Epithelial cell of proximal tubule (primary cell): ENCODE data around the gene PHF1. TPM values are rescaled to one million over a fixed set of nuclear protein-coding genes. Genes with fewer than 3 reads are reported as not detected.

ENCODE experiments used
- DNase-seq: peaks from one replicate; pipeline ENCODE4 v3.0.0-alpha.2; 2011; ENCODE audit warnings: low read depth
- H3K4me3 ChIP-seq: 2 replicates; pipeline ENCODE4 v1.5.1; 2011; ENCODE audit warnings: low read depth, mild to moderate bottlenecking, low read length
- total RNA-seq: library from RNA; depleted of rRNA; stranded (reverse); fragments of >200 nt; gene quantifications from 2 replicates; pipeline ENCODE4 v1.2.3, GENCODE V29; 2015
- TF ChIP-seq, protein P1 (sequence below): conservative IDR thresholded peaks from 2 replicates; pipeline ENCODE4 v1.5.1; 2012; ENCODE audit warnings: low read depth, mild to moderate bottlenecking, low read length

Gene PHF1
- total RNA-seq, 1 donor from 2014 or later, result 25.4 TPM

DNA sequence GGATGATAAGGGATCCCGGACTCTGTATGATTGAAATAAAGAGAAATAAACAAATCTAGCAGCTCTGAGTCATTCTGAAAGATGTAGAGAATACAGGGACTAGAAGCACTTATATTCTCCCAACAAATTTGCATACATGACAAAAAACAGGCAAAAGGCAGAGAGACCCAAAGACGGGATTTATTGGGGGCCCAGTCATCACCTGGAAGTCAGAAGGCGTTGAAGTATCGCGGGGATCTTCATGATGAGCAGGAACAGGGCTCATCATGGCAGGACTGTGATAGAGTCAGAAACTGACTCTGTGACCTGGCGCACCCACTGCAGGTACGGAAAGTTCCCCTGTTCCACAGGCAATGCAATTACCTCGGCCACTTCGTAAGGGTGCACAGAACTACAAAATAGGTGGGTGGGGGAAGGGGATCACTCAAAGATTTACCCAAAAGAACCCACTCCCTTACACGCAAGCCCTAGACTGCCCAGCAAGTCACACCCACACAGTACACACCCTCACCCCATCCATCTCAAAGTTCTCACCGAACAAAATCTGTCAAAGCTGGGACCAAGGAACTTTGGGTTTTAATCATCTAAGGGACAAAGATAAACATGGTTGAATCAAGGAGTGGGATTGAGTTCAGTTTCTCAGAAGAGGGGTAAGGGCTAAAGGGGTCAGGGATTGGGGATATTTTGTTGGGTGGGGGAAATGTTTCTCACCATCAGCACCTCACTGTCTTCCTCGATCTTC lies 5.7 kb downstream of the PHF1 start:
- TF ChIP-seq, protein P1, sequence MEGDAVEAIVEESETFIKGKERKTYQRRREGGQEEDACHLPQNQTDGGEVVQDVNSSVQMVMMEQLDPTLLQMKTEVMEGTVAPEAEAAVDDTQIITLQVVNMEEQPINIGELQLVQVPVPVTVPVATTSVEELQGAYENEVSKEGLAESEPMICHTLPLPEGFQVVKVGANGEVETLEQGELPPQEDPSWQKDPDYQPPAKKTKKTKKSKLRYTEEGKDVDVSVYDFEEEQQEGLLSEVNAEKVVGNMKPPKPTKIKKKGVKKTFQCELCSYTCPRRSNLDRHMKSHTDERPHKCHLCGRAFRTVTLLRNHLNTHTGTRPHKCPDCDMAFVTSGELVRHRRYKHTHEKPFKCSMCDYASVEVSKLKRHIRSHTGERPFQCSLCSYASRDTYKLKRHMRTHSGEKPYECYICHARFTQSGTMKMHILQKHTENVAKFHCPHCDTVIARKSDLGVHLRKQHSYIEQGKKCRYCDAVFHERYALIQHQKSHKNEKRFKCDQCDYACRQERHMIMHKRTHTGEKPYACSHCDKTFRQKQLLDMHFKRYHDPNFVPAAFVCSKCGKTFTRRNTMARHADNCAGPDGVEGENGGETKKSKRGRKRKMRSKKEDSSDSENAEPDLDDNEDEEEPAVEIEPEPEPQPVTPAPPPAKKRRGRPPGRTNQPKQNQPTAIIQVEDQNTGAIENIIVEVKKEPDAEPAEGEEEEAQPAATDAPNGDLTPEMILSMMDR, result no peak
- DNase-seq, result no peak
- peak overlapping the region; percentile 96 for H3K4me3 ChIP-seq

DNA sequence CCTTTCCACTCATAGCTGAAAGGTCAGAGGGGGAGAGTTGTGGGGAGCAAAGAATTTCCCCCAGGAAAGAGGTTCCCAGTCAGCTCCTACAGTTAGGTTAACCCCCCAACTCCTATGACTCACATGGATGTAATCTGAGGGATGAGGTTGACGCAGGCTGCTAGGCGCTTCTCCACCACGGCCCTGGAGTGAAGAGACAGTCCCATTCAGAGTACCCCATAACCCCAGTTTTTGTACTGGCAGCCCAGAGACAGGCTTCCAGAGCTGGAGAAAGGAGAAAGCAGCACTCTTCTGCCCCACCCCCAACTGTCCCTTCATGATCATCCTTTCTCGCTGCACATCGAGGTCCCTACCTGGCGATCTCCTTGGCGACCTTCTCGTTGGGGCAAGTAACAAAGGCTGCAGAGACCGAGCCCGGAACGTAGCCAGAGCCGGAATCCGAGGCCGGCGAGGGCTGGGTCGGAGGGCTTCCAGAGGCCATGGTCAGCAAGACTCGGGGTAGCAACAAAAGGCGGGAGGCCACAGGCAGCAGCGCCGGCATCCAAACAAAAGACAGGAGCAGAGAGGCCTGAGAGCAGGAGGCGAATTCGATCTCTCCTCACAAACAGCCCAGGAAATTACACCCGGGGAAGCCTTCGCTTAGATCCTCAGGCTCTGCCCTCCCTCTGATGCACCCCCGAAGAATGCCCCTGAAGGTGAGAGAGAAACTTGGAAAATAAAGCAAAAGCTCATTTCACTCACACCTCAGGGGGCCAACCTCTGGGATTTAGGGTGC lies 6.5 kb downstream of the PHF1 start:
- TF ChIP-seq, protein P1, result no peak
- H3K4me3 ChIP-seq, result peak overlapping the region; percentile 96
- DNase-seq, result no peak

DNA sequence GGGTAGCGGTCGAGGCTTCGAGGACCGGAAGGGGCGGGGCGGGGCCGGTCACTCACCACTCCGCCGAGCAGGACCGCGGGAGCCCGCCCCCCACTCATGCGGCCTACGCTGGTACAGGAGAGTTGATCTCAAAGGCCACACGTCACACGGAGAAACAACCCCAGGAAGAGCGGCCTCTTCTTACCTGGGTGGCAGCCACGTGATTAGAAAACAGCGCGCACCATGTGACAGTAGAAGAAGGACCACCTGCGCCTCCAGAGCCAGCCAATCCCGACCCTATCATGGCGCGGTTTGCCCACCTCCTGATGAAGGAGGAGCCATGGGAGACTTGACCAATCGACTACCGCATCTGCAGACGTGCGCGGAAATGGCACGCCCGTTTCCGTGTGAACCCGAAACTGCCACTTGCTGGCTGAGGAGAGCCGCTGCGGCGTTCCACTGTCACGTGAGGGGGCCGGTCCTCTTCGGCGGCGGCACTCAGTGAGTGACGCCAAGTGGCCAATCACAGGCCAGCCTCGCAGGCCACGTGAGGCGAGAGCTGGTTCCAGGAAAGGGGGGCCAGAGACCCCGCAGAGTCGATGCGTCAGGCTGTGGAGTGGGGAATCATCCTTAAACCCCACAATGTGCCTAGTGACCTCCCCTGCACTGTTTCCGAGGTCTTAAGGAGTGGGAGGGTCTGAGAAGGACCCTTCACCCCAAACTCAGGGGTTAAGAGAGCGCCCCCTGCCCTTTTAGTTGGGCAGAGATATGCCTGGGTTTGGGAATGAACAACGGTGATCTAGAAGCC lies 7.3 kb downstream of the PHF1 start, which contains the start of gene CUTA:
CUTA (minus strand) TSS at position 205 of the 787 bp plus-strand sequence; CDS start at position 98, 107 bp downstream.
- peak; percentile 95 for DNase-seq
- TF ChIP-seq, protein P1, result peak; percentile 45
- peak within 1 kb of the TSS; percentile 96 for H3K4me3 ChIP-seq

DNA sequence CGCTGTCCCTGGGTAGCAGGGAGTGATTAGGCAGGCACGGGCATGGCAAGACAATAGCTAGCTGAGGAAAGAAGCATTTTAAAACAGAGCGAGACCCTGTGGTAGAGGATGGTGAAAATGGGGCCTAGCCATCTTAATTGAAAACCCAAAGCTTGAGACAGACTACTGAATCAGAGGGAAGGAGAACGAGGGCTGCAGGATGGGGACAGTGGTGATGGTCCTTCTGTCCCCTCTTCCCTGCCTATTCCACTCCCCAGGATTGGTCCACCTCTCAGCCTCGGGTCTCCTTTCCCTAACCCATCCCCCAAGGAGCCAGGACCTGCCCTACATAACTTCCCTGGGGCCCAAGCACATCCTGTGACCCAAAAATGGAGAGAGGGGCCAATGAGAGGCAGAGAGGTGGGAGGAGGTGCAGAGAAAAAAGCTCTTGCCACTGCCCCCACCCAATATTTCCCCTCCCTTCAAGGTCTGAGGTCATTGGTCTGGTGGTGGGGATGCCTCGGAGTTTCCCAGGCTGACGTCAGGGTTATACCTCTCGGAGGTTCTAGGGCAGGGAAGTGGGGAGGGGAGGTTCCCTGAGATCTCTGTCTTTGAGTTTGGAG lies 8.0 kb downstream of the PHF1 start:
- peak overlapping the region; percentile 49 for H3K4me3 ChIP-seq
- TF ChIP-seq, protein P1, result no peak
- no peak for DNase-seq

DNA sequence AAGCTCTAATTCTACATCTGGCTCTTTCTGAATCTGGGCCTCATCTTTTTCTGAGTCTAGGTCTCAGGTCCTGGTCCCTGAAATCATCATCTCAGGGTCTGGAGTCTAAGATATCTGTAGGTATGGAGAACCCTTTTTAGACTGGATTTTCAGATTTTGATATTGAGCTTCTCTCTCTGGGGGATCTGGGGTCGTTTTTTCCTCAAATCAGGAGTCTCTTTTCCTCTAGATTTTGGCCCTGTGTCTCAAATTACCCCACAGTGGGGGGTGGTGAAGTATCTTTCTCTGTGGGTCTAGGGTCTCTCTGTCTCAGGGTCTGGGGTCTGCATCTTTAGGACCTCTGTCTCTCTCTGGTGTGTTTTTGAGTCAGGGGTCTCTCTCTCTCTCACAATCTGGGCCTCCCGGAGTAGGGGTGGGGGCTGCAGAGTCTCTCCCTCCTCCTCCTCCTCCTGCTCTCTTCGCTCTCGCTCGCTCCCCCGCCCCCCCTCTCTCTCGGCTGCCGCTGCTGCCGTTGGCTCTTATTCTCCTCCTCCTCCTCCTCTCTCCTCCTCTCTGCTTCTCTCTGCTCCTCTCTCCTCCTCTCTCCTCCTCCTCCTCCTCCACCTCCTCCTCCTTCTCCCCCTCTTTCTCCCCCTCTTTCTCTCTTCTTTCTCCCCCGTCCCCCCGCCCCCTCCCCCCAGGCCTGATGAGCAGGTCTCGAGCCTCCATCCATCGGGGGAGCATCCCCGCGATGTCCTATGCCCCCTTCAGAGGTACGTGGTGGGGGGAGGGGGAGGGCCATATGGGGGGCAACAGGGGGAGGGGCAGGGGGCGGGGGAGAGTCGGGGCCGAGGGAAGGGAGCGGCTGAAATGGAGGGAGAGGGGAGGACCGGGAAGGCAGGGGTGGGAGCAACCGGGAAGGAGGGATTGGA lies 9.0 kb downstream of the PHF1 start, which contains the start of gene SYNGAP1:
SYNGAP1 (plus strand) TSS at position 486 of the 911 bp plus-strand sequence; CDS start at position 686, 200 bp downstream.
- no peak for DNase-seq
- TF ChIP-seq, protein P1, result no peak
- peak within 1 kb of the TSS; percentile 49 for H3K4me3 ChIP-seq
